A549 treated with DMSO at 1 μM for 4 hours (cell line): ENCODE results near the gene SLC4A1AP. TPM values are rescaled to one million over a fixed set of nuclear protein-coding genes. Genes with fewer than 3 reads are reported as not detected.

Experiments used
- total RNA-seq: library from RNA; stranded (reverse); fragments of 200-300 nt; extraction: Qiagen RNA extraction; gene quantifications from 5 replicates; pipeline ENCODE4 v1.2.3, GENCODE V29; 2022; ENCODE audit warnings: low read depth

SLC4A1AP gene
- 30.4 to 36.0 TPM (median 32.3 TPM) in 5 replicates for total RNA-seq

GRCh38 chr2:27663285-27664153 is at the start of gene SLC4A1AP, which contains the start of gene SUPT7L:
TSS of gene SLC4A1AP (plus strand) at chr2:27663889. CDS start at chr2:27663915, 26 bp downstream.
TSS of gene SUPT7L (minus strand) at chr2:27663614. CDS start at chr2:27662192, 1,422 bp downstream.

GRCh38 chr2:27628767-27629709 is 34.7 kb upstream of the SLC4A1AP start, which contains the start of the genes CCDC121 and GPN1:
TSS of gene CCDC121 (minus strand) at chr2:27629012. CDS start at chr2:27627799, 1,213 bp downstream.
TSS of gene GPN1 (plus strand) at chr2:27629050. CDS start at chr2:27629059, 9 bp downstream.

Other genes with a start within 250 kb of the SLC4A1AP start
- 125 to 146 TPM (median 134 TPM) in 5 replicates for gene NRBP1, start 235.3 kb upstream of the SLC4A1AP start, total RNA-seq
- 0.43 to 1.4 TPM (median 0.75 TPM) in 5 replicates for gene KRTCAP3, start 221.5 kb upstream of the SLC4A1AP start, total RNA-seq
- gene IFT172, start 174.1 kb upstream of the SLC4A1AP start, total RNA-seq = 7.4 to 13.1 TPM (median 9.8 TPM) in 5 replicates
- gene FNDC4, start 168.7 kb upstream of the SLC4A1AP start, total RNA-seq = 3.3 to 5.0 TPM (median 4.2 TPM) in 5 replicates
- gene GCKR, start 167.1 kb upstream of the SLC4A1AP start, total RNA-seq = 0.13 to 0.62 TPM (median 0.27 TPM) in 5 replicates
- gene ZNF512, start 80.8 kb upstream of the SLC4A1AP start, total RNA-seq = 13.6 to 19.8 TPM (median 18.9 TPM) in 5 replicates
- gene CCDC121, start 34.9 kb upstream of the SLC4A1AP start, total RNA-seq = 2.8 to 4.1 TPM (median 3.6 TPM) in 5 replicates
- gene GPN1, start 34.8 kb upstream of the SLC4A1AP start, total RNA-seq = 57.5 to 64.5 TPM (median 60.4 TPM) in 5 replicates
- 27.0 to 35.1 TPM (median 34.5 TPM) in 5 replicates for gene SUPT7L, start 275 bp upstream of the SLC4A1AP start, total RNA-seq
- 286 to 459 TPM (median 317 TPM) in 5 replicates for gene MRPL33, start 107.8 kb downstream of the SLC4A1AP start, total RNA-seq
- gene RBKS, start 226.5 kb downstream of the SLC4A1AP start, total RNA-seq = 6.5 to 8.8 TPM (median 7.3 TPM) in 5 replicates
- gene BABAM2, start 226.8 kb downstream of the SLC4A1AP start, total RNA-seq = 45.6 to 50.0 TPM (median 47.3 TPM) in 5 replicates